Epithelial cell of esophagus (primary cell): ENCODE measurements around the gene YRDC.

Experiments
- DNase-seq: peaks from one replicate; pipeline ENCODE4 v3.0.0; 2010; ENCODE audit warnings: low read depth
- H3K4me3 ChIP-seq: 2 replicates; pipeline ENCODE4 v1.5.1; 2011; ENCODE audit warnings: mild to moderate bottlenecking, low read length, control low read depth
- CTCF ChIP-seq: IDR thresholded peaks from 2 replicates; pipeline ENCODE4 v1.5.1; 2011; ENCODE audit warnings: low read depth, mild to moderate bottlenecking, low read length, control low read depth, inconsistent platforms; ENCODE audit not compliant: insufficient read depth; ENCODE audit errors: missing control alignments

Gene YRDC

GRCh38 chr1:37849480-37849879 lies 41.5 kb upstream of the YRDC start:
- TF ChIP-seq CTCF = no peak
- no peak for DNase-seq
- no peak overlapping the region for H3K4me3 ChIP-seq

GRCh38 chr1:37846647-37847339 lies 38.8 kb upstream of the YRDC start:
- DNase-seq = no peak
- no peak overlapping the region for H3K4me3 ChIP-seq

GRCh38 chr1:37845786-37846185 lies 37.8 kb upstream of the YRDC start:
- no peak for TF ChIP-seq CTCF
- DNase-seq = no peak
- H3K4me3 ChIP-seq = no peak overlapping the region

More at GRCh38 chr1:37846647-37847339, 38.8 kb upstream of the YRDC start:
- no peak for TF ChIP-seq CTCF

- no peak overlapping the region for H3K4me3 ChIP-seq
- TF ChIP-seq CTCF = no peak
- DNase-seq = peak; percentile 23
Observed at GRCh38 chr1:37845049-37845646, 37.1 kb upstream of the YRDC start.

- no peak overlapping the region for H3K4me3 ChIP-seq
- TF ChIP-seq CTCF = no peak
- no peak for DNase-seq
Observed at GRCh38 chr1:37844536-37844935, 36.5 kb upstream of the YRDC start.

GRCh38 chr1:37841652-37842051 lies 33.6 kb upstream of the YRDC start:
- H3K4me3 ChIP-seq = no peak overlapping the region

More at GRCh38 chr1:37841652-37842051, 33.6 kb upstream of the YRDC start:
- TF ChIP-seq CTCF = no peak
- DNase-seq = no peak
